PFSK-1 (cell line): ENCODE results near the gene SPATA6L.

Experiments
- POLR2AphosphoS5 ChIP-seq: IDR thresholded peaks from 2 replicates; pipeline ENCODE4 v1.6.1; 2012; ENCODE audit warnings: low read depth, mild to moderate bottlenecking, control low read depth, low read length, moderate library complexity
- SIN3A ChIP-seq: IDR thresholded peaks from 2 replicates; pipeline ENCODE4 v1.6.1; 2012; ENCODE audit warnings: mild to moderate bottlenecking, low read length, moderate library complexity, borderline replicate concordance; ENCODE audit not compliant: insufficient read depth
- TAF1 ChIP-seq: IDR thresholded peaks from 2 replicates; pipeline ENCODE4 v1.6.1; 2012; ENCODE audit warnings: low read length, control low read depth, borderline replicate concordance; ENCODE audit not compliant: insufficient read depth
- TF ChIP-seq, protein P1 (sequence below), 2 experiments: IDR thresholded peaks; 2 replicates each; pipeline versions ENCODE4 v1.6.1 to v1.8.0; 2011 to 2012; ENCODE audit warnings: low read depth in 2 of 2, low read length in 2 of 2, control low read depth in 1 of 2, inconsistent platforms in 1 of 2, mild to moderate bottlenecking in 1 of 2, moderate library complexity in 1 of 2; ENCODE audit not compliant: insufficient read depth in 1 of 2

DNA sequence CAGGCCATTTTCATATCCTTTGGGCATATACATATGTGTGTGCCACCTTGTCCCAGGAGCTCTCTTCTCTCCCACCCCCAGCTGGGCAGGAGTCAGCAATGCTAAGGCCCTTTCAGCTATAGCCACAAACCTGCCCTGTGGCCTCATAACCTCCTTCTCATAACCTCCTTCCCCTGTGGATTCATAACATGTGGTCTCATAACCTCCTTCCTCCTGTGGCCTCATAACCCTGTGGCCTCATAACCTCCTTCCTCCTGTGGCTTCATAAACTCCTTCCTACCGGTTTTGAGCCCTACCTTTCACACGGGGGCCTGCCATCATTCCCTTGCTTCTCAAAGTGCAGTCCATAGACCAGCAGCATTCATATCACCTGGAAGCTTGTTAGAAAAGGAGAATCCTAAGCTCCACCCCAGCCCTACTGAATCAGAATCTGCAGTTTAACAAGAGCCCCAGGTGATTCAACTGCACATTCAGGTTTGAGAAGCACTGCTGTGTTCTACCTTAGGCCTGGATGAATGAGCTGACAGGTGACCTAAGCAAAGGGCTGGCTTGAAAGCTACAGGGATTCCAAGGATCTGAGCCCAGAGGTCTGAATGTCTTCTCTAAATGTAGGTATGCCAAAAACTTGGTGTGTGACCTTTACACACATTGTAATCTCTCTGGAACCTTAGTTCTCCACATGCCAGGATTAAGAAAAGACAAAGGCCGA, 46.1 kb downstream of the SPATA6L start:
- TF ChIP-seq, protein P1, sequence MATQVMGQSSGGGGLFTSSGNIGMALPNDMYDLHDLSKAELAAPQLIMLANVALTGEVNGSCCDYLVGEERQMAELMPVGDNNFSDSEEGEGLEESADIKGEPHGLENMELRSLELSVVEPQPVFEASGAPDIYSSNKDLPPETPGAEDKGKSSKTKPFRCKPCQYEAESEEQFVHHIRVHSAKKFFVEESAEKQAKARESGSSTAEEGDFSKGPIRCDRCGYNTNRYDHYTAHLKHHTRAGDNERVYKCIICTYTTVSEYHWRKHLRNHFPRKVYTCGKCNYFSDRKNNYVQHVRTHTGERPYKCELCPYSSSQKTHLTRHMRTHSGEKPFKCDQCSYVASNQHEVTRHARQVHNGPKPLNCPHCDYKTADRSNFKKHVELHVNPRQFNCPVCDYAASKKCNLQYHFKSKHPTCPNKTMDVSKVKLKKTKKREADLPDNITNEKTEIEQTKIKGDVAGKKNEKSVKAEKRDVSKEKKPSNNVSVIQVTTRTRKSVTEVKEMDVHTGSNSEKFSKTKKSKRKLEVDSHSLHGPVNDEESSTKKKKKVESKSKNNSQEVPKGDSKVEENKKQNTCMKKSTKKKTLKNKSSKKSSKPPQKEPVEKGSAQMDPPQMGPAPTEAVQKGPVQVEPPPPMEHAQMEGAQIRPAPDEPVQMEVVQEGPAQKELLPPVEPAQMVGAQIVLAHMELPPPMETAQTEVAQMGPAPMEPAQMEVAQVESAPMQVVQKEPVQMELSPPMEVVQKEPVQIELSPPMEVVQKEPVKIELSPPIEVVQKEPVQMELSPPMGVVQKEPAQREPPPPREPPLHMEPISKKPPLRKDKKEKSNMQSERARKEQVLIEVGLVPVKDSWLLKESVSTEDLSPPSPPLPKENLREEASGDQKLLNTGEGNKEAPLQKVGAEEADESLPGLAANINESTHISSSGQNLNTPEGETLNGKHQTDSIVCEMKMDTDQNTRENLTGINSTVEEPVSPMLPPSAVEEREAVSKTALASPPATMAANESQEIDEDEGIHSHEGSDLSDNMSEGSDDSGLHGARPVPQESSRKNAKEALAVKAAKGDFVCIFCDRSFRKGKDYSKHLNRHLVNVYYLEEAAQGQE (IDR thresholded peaks at IDR 0.05; ENCODE audit: insufficient read depth in 1 of 2, low read depth in 2 of 2, low read length in 2 of 2) = no peak
- TF ChIP-seq POLR2AphosphoS5 (no peak), SIN3A (no peak), TAF1 (no peak)
